ACC112 (cell line): ENCODE measurements around the gene HSPA1L.
A peak's percentile ranks its signal among the peaks of the same experiment; 100 is the strongest.
"Not testable (repeated sequence)": the region's sequence is repeated elsewhere in the genome, so short reads cannot be mapped to it uniquely, and the experiment has no call there.

Experiments used
- H2AFZ ChIP-seq: fragments of 200-600 bp; sonication (generic); one replicate; pipeline ENCODE4 v1.6.0; 2017; ENCODE audit warnings: antibody characterized with exemption, low read length; ENCODE audit not compliant: unreplicated experiment
- H3K27ac ChIP-seq: fragments of 200-600 bp; sonication (generic); 2 replicates; pipeline ENCODE4 v1.5.1; 2014; ENCODE audit warnings: low read depth, mild to moderate bottlenecking, antibody characterized with exemption, low read length, moderate library complexity
- H3K27me3 ChIP-seq: fragments of 200-600 bp; sonication (generic); 2 replicates; pipeline ENCODE4 v1.6.1; 2014; ENCODE audit warnings: mild to moderate bottlenecking, antibody characterized with exemption, low read length, moderate library complexity, mixed read lengths; ENCODE audit not compliant: insufficient read depth
- H3K36me3 ChIP-seq: fragments of 200-600 bp; sonication (generic); 2 replicates; pipeline ENCODE4 v1.6.1; 2016; ENCODE audit warnings: mild to moderate bottlenecking, antibody characterized with exemption, low read length, moderate library complexity, mixed read lengths; ENCODE audit not compliant: insufficient read depth
- H3K4me1 ChIP-seq: fragments of 200-600 bp; sonication (generic); one replicate; pipeline ENCODE4 v1.6.1; 2016; ENCODE audit warnings: low read length, mixed read lengths; ENCODE audit not compliant: insufficient read depth, unreplicated experiment, control insufficient read depth
- H3K4me3 ChIP-seq: fragments of 200-600 bp; sonication (generic); 2 replicates; pipeline ENCODE4 v1.5.1; 2014; ENCODE audit warnings: mild to moderate bottlenecking, low read depth, low read length
- H3K79me2 ChIP-seq: fragments of 200-600 bp; sonication (generic); one replicate; pipeline ENCODE4 v1.6.0; 2016; ENCODE audit warnings: low read length; ENCODE audit not compliant: control insufficient read depth, unreplicated experiment, insufficient read depth

HSPA1L gene

DNA sequence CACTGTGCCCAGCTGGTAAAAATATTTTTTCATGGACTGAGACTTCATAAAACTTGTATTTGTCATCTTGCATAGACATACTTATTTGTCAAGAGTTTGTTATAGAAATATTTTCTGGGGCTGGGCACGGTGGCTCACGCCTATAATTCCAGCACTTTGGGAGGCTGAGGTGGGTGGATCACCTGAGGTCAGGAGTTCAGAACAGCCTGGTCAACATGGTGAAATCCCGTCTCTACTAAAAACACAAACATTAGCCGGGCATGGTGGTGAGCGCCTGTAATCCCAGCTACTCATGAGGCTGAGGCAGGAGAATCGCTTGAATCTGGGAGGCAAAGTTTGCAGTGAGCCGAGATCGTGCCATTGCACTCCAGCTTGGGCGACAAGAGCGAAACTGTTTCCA lies 6.5 kb downstream of the HSPA1L start:
- H3K27ac ChIP-seq, H3K27me3 ChIP-seq, H2AFZ ChIP-seq, H3K4me3 ChIP-seq, H3K36me3 ChIP-seq: not testable (repeated sequence)
- peaks cover 20% of the 10 kb centered on the region for H3K79me2 ChIP-seq
- H3K4me1 ChIP-seq = peaks cover 12% of the 10 kb centered on the region

DNA sequence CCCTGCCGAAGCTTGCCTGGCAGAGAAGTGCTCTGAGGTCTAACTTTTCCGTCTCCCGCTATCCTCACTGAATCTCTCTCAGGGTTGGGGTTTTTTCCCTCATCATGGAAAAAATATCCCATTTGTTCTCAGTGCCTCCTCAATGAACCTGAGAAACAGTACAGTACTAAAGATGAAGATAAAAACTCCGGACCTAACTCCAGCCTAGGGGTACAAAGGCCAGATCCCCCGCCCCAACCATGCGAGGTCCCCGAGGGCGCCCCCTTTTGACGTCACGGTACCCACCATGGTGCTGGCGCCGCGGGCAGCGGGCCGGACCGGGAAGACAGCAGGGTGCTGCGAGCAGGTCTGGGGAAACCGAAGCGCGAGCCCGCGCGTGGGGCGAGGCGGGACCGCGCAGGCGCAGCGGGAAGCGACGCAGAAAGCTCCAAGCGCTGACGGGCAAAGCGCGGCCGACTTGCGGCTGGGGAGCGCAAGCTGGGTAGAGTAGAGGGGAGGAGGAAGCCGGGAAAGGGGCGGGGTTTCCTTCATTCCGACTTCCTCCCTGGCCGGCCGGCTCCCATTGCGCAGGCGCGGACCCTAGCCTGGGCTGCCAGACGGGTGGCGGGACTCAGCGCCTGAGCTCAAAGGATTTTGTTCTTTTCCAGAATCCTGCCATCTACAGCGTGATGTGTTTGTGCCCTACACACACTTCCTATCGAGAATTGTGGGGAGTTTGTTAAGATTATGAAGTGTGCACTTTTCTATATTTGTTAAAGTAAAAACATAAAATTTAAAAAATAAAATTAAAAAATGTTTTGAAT lies 8.4 kb downstream of the HSPA1L start, which contains the start of gene LSM2:
Gene LSM2, minus strand, starts transcription at position 497 of the 803 bp plus-strand sequence. Its CDS starts 209 bp downstream, at position 288.
- Histone ChIP-seq H3K36me3 (no peaks in the 10 kb centered on the region), H2AFZ (peak within 1 kb of the TSS; percentile 89), H3K4me1 (peaks cover 9% of the 10 kb centered on the region), H3K4me3 (peak within 1 kb of the TSS; percentile 89), H3K27me3 (no peaks in the 10 kb centered on the region), H3K27ac (peak within 1 kb of the TSS; percentile 71), H3K79me2 (peaks cover 20% of the 10 kb centered on the region)

DNA sequence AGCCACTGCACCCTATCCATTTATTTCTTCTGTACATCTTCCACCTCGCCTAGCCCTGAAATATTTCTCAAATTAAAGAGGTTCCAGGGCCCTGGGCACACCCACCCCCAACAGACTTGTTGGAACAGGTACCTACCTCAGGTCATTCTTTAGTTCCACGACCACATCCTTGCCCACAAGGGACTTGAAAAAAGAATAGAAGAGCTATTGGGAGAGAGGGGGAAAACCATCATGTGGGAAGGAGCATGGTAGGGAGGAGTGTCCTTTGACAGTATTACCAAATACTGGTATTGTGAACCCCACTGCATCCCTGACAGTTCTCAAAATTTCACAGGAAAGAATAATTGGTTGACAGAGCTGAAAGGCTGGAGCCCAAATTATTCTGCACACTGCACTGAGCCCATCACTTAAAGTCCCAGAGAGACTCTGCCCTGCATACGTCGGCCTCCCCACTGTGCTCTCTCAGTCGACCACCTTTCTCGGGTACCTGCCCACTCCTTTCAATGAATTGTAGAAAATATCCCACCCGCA lies 9.1 kb downstream of the HSPA1L start:
- Histone ChIP-seq H3K27me3 (no peaks in the 10 kb centered on the region), H3K4me1 (peaks cover 9% of the 10 kb centered on the region), H3K27ac (peak overlapping the region; percentile 71), H3K79me2 (peaks cover 20% of the 10 kb centered on the region), H3K36me3 (no peaks in the 10 kb centered on the region), H3K4me3 (peak overlapping the region; percentile 89), H2AFZ (peak overlapping the region; percentile 89)

DNA sequence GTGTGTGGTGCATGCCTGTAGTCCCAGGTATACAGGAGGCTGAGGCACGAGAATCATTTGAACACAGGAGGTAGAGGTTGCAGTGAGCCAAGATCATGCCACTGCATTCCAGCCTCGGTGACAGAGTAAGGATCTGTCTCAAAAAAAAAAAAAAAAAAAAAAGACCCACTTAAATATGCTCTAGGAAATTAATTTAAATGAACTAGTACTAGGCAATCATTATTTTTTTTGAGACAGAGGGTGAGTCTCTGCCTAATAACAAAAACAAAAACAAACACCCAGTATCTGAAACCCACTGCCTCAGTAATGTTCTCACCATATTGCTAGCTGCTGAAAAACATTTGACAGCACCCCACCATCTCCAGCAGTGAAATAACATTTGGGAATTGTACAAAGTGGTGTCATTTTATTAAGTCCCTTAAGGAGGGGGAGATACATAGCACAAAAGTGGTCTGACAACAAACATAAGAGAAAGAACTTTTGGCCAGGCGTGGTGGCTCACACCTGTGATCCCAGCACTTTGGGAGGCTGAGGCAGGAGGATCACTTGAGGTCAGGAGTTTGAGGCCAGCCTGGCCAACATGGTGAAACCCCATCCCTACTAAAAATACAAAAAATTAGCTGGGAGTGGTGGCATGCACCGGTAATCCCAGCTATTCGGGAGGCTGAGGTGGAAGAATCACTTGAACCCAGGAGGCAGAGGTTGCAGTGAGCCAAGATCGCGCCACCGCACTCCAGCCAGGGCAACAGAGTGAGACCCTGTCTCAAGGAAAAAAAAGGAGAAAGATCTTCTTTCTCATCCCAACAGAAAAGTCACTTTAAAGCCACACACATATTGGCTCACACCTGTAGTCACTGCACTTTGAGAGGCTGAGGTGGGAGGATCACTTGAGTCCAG lies 13.8 kb downstream of the HSPA1L start:
- not testable (repeated sequence) for H3K27ac ChIP-seq, H3K4me1 ChIP-seq, H2AFZ ChIP-seq, H3K4me3 ChIP-seq, H3K27me3 ChIP-seq, H3K36me3 ChIP-seq
- H3K79me2 ChIP-seq = peaks cover 18% of the 10 kb centered on the region

DNA sequence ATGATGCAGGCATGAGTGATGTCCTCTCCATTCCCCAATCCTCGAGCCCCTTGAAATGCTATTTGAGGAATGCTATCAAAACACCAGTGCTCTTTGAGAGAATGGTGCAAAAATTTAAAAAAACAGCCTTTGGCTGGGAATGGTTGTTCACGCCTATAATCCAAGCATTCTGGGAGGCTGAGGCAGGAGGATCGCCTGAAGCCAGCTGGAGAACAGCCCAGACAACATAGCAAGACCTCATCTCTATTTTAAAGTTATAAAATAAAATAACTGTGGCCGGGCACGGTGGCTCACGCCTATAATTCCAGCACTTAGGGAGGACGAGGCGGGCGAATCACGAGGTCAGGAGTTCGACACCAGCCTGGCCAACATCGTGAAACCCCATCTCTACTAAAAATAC lies 15.3 kb downstream of the HSPA1L start:
- Histone ChIP-seq H3K79me2 (peaks cover 13% of the 10 kb centered on the region), H3K36me3 (no peaks in the 10 kb centered on the region), H3K27ac (no peak overlapping the region)

DNA sequence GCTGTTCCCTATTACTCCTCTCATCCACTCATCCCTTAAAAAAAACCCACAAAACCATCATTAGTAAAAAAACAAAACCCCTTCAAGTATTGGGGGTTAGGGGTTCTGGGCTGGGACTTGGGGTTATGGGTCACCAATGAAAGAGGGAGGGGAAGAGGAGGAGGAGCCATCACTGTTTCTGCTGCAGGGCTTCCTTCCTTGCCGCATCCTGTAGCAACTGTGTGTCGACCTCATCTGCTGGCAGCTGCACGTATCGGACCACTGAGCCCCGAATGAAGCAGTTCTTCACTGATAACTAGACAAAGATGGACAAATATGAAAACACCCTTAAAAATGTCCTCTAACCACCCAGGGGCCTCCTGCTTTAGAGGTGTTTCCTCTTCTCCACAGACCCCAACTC lies 17.5 kb downstream of the HSPA1L start:
- Histone ChIP-seq H3K79me2 (peaks cover 24% of the 10 kb centered on the region), H3K4me3 (no peak overlapping the region), H3K27me3 (no peaks in the 10 kb centered on the region), H2AFZ (no peak overlapping the region), H3K36me3 (no peaks in the 10 kb centered on the region), H3K27ac (no peak overlapping the region), H3K4me1 (peaks cover 14% of the 10 kb centered on the region)

More for the DNA sequence above, 15.3 kb downstream of the HSPA1L start:
- no peaks in the 10 kb centered on the region for H3K27me3 ChIP-seq
- H3K4me3 ChIP-seq = no peak overlapping the region
- no peaks in the 10 kb centered on the region for H3K4me1 ChIP-seq
- H2AFZ ChIP-seq = no peak overlapping the region

DNA sequence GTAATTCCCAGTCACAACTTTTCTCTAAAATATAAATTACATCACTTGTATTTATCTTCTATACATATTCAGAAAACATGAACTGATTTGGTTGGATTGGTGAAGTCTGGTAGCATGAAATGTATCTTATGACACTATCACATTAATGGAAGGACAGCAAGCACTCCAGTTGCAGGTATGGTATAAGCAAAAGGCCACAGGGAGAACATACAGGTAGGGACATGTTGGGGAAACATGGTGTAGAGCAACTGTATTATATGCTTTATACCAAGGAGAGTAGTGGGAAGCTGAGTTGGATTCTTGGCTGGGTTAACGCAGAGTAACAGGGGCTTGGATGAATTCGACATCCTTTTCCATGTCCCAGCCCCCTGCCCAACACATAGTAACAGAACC lies 18.1 kb downstream of the HSPA1L start:
- H2AFZ ChIP-seq = no peak overlapping the region
- H3K27me3 ChIP-seq = no peaks in the 10 kb centered on the region
- no peak overlapping the region for H3K4me3 ChIP-seq
- no peak overlapping the region for H3K27ac ChIP-seq
- peaks cover 24% of the 10 kb centered on the region for H3K79me2 ChIP-seq
- peaks cover 15% of the 10 kb centered on the region for H3K4me1 ChIP-seq
- H3K36me3 ChIP-seq = no peaks in the 10 kb centered on the region

DNA sequence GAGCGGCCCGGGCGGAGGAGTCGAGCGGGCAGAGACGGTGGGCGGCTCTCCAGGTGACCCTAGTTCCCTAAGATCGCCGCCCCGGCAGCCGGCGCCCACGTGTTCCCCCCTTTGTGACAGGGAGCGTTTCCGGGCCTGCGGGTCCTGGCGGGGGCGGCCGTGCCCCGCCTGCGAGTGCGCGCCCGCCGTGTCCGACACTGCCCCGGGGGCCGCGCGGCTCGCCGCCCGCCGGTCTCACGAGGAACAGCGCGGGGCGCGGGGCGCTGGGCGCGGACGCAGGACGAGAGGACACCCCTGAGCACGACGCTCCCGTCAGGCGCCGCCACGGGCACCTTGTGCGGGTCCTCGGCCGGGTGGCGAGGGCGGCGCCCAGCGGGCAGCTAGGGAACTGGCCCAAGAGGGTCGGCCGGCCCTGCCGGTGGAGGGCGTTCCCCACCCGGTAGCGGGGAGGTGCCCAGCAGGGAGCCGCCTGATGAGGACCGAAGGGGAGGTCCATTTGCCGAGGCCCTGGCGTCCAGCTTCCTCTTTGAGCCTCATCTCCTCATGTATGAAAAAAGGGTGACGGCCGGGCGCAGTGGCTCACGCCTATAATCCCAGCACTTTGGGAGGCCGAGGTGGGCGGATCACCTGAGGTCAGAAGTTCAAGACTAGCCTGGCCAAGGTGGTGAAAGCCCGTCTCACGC lies 19.3 kb downstream of the HSPA1L start, which contains the start of gene VARS1:
Gene VARS1, minus strand, starts transcription at position 137 of the 683 bp plus-strand sequence. CDS start 535 bp downstream, outside the sequence.
- H3K4me3 ChIP-seq = peak within 1 kb of the TSS; percentile 94
- peak within 1 kb of the TSS; percentile 83 for H3K27ac ChIP-seq
- peak within 1 kb of the TSS; percentile 51 for H2AFZ ChIP-seq
- peaks cover 15% of the 10 kb centered on the region for H3K4me1 ChIP-seq
- H3K79me2 ChIP-seq = peaks cover 26% of the 10 kb centered on the region
- H3K36me3 ChIP-seq = no peaks in the 10 kb centered on the region; the same call in 1 of the 2 replicates
- H3K27me3 ChIP-seq = no peaks in the 10 kb centered on the region

DNA sequence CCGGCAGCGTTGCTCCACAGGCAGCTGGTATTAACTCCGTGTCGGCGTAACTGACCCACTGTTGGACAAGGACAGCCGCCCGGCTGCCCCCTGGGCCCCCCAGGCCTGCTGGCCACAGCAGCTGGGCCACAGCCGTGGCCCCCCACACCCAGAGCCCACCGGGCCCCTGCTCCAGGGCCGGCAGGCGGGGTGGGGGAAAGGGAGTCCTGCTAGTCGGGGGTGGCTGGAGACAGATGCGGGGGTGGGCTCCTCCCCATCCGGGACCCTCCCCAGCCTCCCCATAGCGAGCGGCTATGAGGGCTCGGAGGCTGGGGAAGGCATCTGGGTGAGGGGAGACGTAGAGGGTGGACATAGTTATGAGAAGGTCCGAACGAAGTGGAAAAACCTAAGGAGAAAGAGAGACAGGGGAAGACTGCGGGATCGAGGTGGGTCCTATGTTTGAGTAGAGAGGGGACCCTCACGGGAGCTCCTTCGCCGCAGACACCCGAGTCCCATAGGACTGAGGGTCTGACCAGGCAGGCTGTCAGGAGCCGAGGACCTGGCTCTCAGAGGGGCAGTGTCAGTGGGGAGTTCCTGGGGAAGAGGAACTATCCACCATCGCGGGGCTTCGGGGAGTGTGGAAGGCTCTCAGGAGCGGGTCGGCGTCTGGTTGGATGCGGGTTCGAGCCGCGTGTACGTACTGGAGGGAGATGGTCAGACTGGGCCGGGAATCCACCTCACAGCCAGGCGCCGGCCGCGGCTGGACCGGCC lies 20.0 kb downstream of the HSPA1L start:
- no peaks in the 10 kb centered on the region; the same call in none of the 2 replicates for H3K36me3 ChIP-seq
- peak overlapping the region; percentile 94 for H3K4me3 ChIP-seq
- H3K4me1 ChIP-seq = peaks cover 15% of the 10 kb centered on the region
- no peaks in the 10 kb centered on the region for H3K27me3 ChIP-seq
- H2AFZ ChIP-seq = peak overlapping the region; percentile 49
- peak overlapping the region; percentile 83 for H3K27ac ChIP-seq
- peaks cover 26% of the 10 kb centered on the region for H3K79me2 ChIP-seq
